Suprapubic skin (tissue), 4 donors: ENCODE measurements around the gene ARL6IP1.

ENCODE experiments used
- CTCF ChIP-seq, 2 donors: fragments of 200-600 bp in 1 of 2; fragments of 450-650 bp in 1 of 2; sonication (generic) in 1 of 2; IDR thresholded peaks; one replicate each; pipeline ENCODE4 v1.5.1; 2016 to 2019; ENCODE audit warnings: antibody characterized with exemption in 2 of 2, mild to moderate bottlenecking in 1 of 2, moderate library complexity in 1 of 2
- POLR2A ChIP-seq, 2 donors: fragments of 450-650 bp; IDR thresholded peaks; one replicate each; pipeline ENCODE4 v1.6.1; 2017; ENCODE audit warnings: antibody characterized with exemption in 2 of 2, mild to moderate bottlenecking in 2 of 2, moderate library complexity in 2 of 2
- POLR2AphosphoS5 ChIP-seq, 3 donors: sonication (generic); formaldehyde crosslinking; IDR thresholded peaks; one replicate each; pipeline ENCODE4 v1.6.1; 2017; ENCODE audit warnings: antibody characterized with exemption in 3 of 3

GRCh38 chr16:18796377-18796776, 5.0 kb downstream of the ARL6IP1 start:
- TF ChIP-seq CTCF (IDR thresholded peaks at IDR 0.05) (no peak), POLR2A (IDR thresholded peaks at IDR 0.05) (no peak), POLR2AphosphoS5 (IDR thresholded peaks at IDR 0.05) (no peak)
